HCT116 (cell line): Measurements from ENCODE around the gene TEDC2. TPM values are rescaled to one million over a fixed set of nuclear protein-coding genes. Genes with fewer than 3 reads are reported as not detected.

Source experiments
- ATAC-seq: fragments of 200-7000 bp; cut with Tn5 transposase; 2 replicates; pipeline ENCODE4 v1.9.1; 2020; ENCODE audit warnings: mild to moderate bottlenecking, moderate library complexity
- BruUV-seq: library from RNA; stranded (reverse); fragments of 400-500 nt; replicated peaks from 2 replicates; lab custom pipeline; 2021; lab: Mats Ljungman, UMichigan
- CTCF ChIA-PET: fragments of 300-600 bp; sonication (Branson Sonifier 250); formaldehyde crosslinking; loops from one replicate; lab custom pipeline; 2021; ENCODE audit warnings: antibody characterized with exemption; lab: Charles Lee
- POLR2A ChIA-PET: fragments of 300-600, 350-600 bp; sonication (Branson Sonifier 250); formaldehyde crosslinking; loops from one replicate; lab custom pipeline; 2021; ENCODE audit warnings: antibody characterized with exemption; lab: Charles Lee
- RAD21 ChIA-PET, 2 experiments: fragments of 300-600 bp; sonication (Branson Sonifier 250); formaldehyde crosslinking; loops; one replicate each; lab custom pipeline; 2023; ENCODE audit warnings: low total read pairs in 2 of 2; ENCODE audit not compliant: uncharacterized antibody in 2 of 2, unreplicated experiment in 2 of 2, low non-redundant PET in 1 of 2; lab: Charles Lee
- DNase-seq: peaks from one replicate; pipeline ENCODE4 v3.0.0-alpha.2; 2010; ENCODE audit warnings: low read depth, low spot score
- H2AFZ ChIP-seq: fragments of 200-600 bp; shearing (Covaris generic), sonication (generic); 2 replicates; pipeline ENCODE4 v1.6.1; 2017; ENCODE audit warnings: low read depth, mixed run types, mixed read lengths, antibody characterized with exemption, low read length; ENCODE audit not compliant: poor library complexity, severe bottlenecking
- H3K27ac ChIP-seq: 2 replicates; pipeline ENCODE4 v1.5.1; 2012; ENCODE audit warnings: low read depth, low read length
- H3K27me3 ChIP-seq: fragments of 200-600 bp; sonication (generic); 2 replicates; pipeline ENCODE4 v1.6.1; 2016; ENCODE audit warnings: mixed run types, low read length, mixed read lengths; ENCODE audit not compliant: insufficient read depth
- H3K36me3 ChIP-seq, 2 experiments: fragments of 200-500 bp in 1 of 2; fragments of 200-600 bp in 1 of 2; sonication (Bioruptor generic) in 1 of 2; sonication (generic) in 1 of 2; 2 replicates each; pipeline versions ENCODE4 v1.5.1 to v1.6.1; 2014 to 2016; ENCODE audit warnings: low read length in 2 of 2, inconsistent platforms in 1 of 2, mixed read lengths in 1 of 2, mixed run types in 1 of 2; ENCODE audit not compliant: insufficient read depth in 2 of 2, control insufficient read depth in 1 of 2
- H3K4me1 ChIP-seq, 2 experiments: fragments of 200-600 bp in 1 of 2; sonication (generic) in 1 of 2; 2 replicates each; pipeline versions ENCODE4 v1.5.1 to v1.6.1; 2012 to 2017; ENCODE audit warnings: low read length in 2 of 2, inconsistent platforms in 1 of 2, mild to moderate bottlenecking in 1 of 2, mixed read lengths in 1 of 2, mixed run types in 1 of 2, moderate library complexity in 1 of 2; ENCODE audit not compliant: insufficient read depth in 2 of 2, control insufficient read depth in 1 of 2
- H3K4me2 ChIP-seq: fragments of 200-600 bp; sonication (generic); 2 replicates; pipeline ENCODE4 v1.6.1; 2017; ENCODE audit warnings: mixed run types, low read length, mixed read lengths
- H3K4me3 ChIP-seq, 2 experiments: fragments of 200-600 bp in 1 of 2; sonication (generic) in 1 of 2; replicated peaks in 1 of 2; 2 replicates each; pipeline ENCODE4 v1.5.1; 2011 to 2016; ENCODE audit warnings: low read length in 2 of 2, control low read depth in 1 of 2, low read depth in 1 of 2, mild to moderate bottlenecking in 1 of 2, mixed read lengths in 1 of 2, mixed run types in 1 of 2
- H3K79me2 ChIP-seq: fragments of 200-600 bp; sonication (generic); 2 replicates; pipeline ENCODE4 v1.6.1; 2017; ENCODE audit warnings: mild to moderate bottlenecking, mixed run types, low read length, moderate library complexity, mixed read lengths; ENCODE audit not compliant: insufficient read depth
- H3K9ac ChIP-seq: fragments of 200-600 bp; sonication (generic); 2 replicates; pipeline ENCODE4 v1.6.1; 2016; ENCODE audit warnings: low read length, mixed read lengths
- H3K9me2 ChIP-seq: fragments of 200-600 bp; sonication (generic), shearing (Covaris generic); 2 replicates; pipeline ENCODE4 v1.6.1; 2017; ENCODE audit warnings: mixed run types, mild to moderate bottlenecking, moderate library complexity; ENCODE audit not compliant: insufficient read depth
- H3K9me3 ChIP-seq, 2 experiments: fragments of 200-500 bp in 1 of 2; fragments of 200-600 bp in 1 of 2; sonication (Bioruptor generic) in 1 of 2; sonication (generic) in 1 of 2; 2 replicates each; pipeline ENCODE4 v1.6.1; 2014 to 2017; ENCODE audit warnings: low read length in 2 of 2, mixed read lengths in 2 of 2, inconsistent platforms in 1 of 2, low read depth in 1 of 2, mild to moderate bottlenecking in 1 of 2, mixed run types in 1 of 2, moderate library complexity in 1 of 2; ENCODE audit not compliant: control insufficient read depth in 1 of 2, insufficient read depth in 1 of 2
- H4K20me1 ChIP-seq: fragments of 200-600 bp; sonication (generic), shearing (Covaris generic); 2 replicates; pipeline ENCODE4 v1.6.1; 2017; ENCODE audit warnings: mixed run types, mild to moderate bottlenecking, moderate library complexity; ENCODE audit not compliant: insufficient read depth
- ATF3 ChIP-seq: IDR thresholded peaks from 2 replicates; pipeline ENCODE4 v1.6.1; 2012
- CEBPB ChIP-seq: IDR thresholded peaks from 2 replicates; pipeline ENCODE4 v1.6.1; 2012; ENCODE audit warnings: low read depth
- CTCF ChIP-seq, 3 experiments: fragments of 200-600 bp in 1 of 3; sonication (generic) in 1 of 3; IDR thresholded peaks in 2 of 3; conservative IDR thresholded peaks in 1 of 3; 2 replicates each; pipeline ENCODE4 v1.5.1; 2012 to 2017; ENCODE audit warnings: low read depth in 2 of 3, low read length in 2 of 3, antibody characterized with exemption in 1 of 3, borderline replicate concordance in 1 of 3, control low read depth in 1 of 3, mild to moderate bottlenecking in 1 of 3, mixed read lengths in 1 of 3, mixed run types in 1 of 3, moderate library complexity in 1 of 3; ENCODE audit not compliant: insufficient read depth in 1 of 3
- EGR1 ChIP-seq: IDR thresholded peaks from 2 replicates; pipeline ENCODE4 v1.6.1; 2012; ENCODE audit warnings: low read depth
- ELF1 ChIP-seq: IDR thresholded peaks from 2 replicates; pipeline ENCODE4 v1.6.1; 2012; ENCODE audit warnings: low read depth, borderline replicate concordance
- EZH2 ChIP-seq: fragments of 200-600 bp; sonication (generic); IDR thresholded peaks from 2 replicates; pipeline ENCODE4 v1.6.1; 2017; ENCODE audit warnings: antibody characterized with exemption, mixed run types
- EZH2phosphoT487 ChIP-seq: fragments of 200-600 bp; IDR thresholded peaks from 2 replicates; pipeline ENCODE4 v1.6.1; 2018; ENCODE audit warnings: antibody characterized with exemption, borderline replicate concordance
- RAD21 ChIP-seq: IDR thresholded peaks from 2 replicates; pipeline ENCODE4 v1.6.1; 2012; ENCODE audit warnings: low read depth, mild to moderate bottlenecking
- SRF ChIP-seq: IDR thresholded peaks from 2 replicates; pipeline ENCODE4 v1.6.1; 2012; ENCODE audit warnings: low read depth
- TCF7L2 ChIP-seq: IDR thresholded peaks from 2 replicates; pipeline ENCODE4 v1.7.0; 2011; ENCODE audit warnings: borderline replicate concordance, inconsistent platforms; ENCODE audit not compliant: insufficient read depth, insufficient read length; ENCODE audit errors: extremely low read depth
- YY1 ChIP-seq: IDR thresholded peaks from 2 replicates; pipeline ENCODE4 v1.6.1; 2011; ENCODE audit warnings: low read length, low read depth, moderate library complexity, mild to moderate bottlenecking; ENCODE audit not compliant: insufficient replicate concordance; ENCODE audit errors: extremely low read depth
- ZNF274 ChIP-seq: fragments of 200-500 bp; sonication (Bioruptor generic); IDR thresholded peaks from 2 replicates; pipeline ENCODE4 v1.6.1; 2014; ENCODE audit warnings: mild to moderate bottlenecking, low read depth, low read length, inconsistent platforms
- intact Hi-C: fragments of 100-400 bp; cut with micrococcal nuclease; formaldehyde crosslinking; loops from 2 replicates; pipeline ENCODE4 v1.10.0; 2022
- total RNA-seq: library from RNA; stranded (reverse); gene quantifications from one replicate; pipeline ENCODE4 v1.2.1, GENCODE V29; 2021; ENCODE audit not compliant: unreplicated experiment

Gene TEDC2
- total RNA-seq, 1 experiment from 2014 or later: 26.5 TPM

- TF ChIP-seq SRF: no peak
Measured at GRCh38 chr16:2507665-2508064, 47.8 kb downstream of the TEDC2 start (continued).

- ChIA-PET CTCF (no interaction called here), RAD21 (no interaction called here), POLR2A (no interaction called here)
- Histone ChIP-seq H3K9me3 (no peaks in the 10 kb centered on the region), H3K4me1 (peaks cover 7 to 12% of the 10 kb centered on the region in 2 experiments), H3K79me2 (peaks cover 1% of the 10 kb centered on the region), H2AFZ (no peak overlapping the region), H3K27ac (no peak overlapping the region), H3K9ac (no peak overlapping the region), H3K36me3 (no peaks in the 10 kb centered on the region), H3K27me3 (no peaks in the 10 kb centered on the region), H4K20me1 (no peaks in the 10 kb centered on the region), H3K9me2 (no peaks in the 10 kb centered on the region), H3K4me3 (no peak overlapping the region), H3K4me2 (no peak overlapping the region)
- no TSS peak for BruUV-seq
- no peak for DNase-seq
- TF ChIP-seq ELF1 (no peak), TCF7L2 (no peak), CTCF (IDR thresholded peaks at IDR 0.05 in 2 of 3, conservative IDR thresholded peaks at IDR 0.05 in 1 of 3; ENCODE audit: borderline replicate concordance in 1 of 3, insufficient read depth in 1 of 3, low read depth in 2 of 3, low read length in 2 of 3) (no peak), CEBPB (no peak), ZNF274 (no peak), ATF3 (no peak), EZH2phosphoT487 (no peak), EGR1 (no peak), EZH2 (no peak), RAD21 (no peak), YY1 (no peak)
- ATAC-seq: no peak
- intact Hi-C loops: loop anchor here (10.0 kb wide), 2 partner anchors 244 to 314 kb away; partner anchors contain the start of genes CASKIN1 and RNPS1
Measured at GRCh38 chr16:2508722-2509400, 49.0 kb downstream of the TEDC2 start.
